ENCODE measurements around the gene WIPI1. TPM values are rescaled to one million over a fixed set of nuclear protein-coding genes. Genes with fewer than 3 reads are reported as not detected.

Gene WIPI1
- total RNA-seq, 4 donors from 2014 or later: 23.0 to 32.2 (median 25.5) TPM

DNA sequence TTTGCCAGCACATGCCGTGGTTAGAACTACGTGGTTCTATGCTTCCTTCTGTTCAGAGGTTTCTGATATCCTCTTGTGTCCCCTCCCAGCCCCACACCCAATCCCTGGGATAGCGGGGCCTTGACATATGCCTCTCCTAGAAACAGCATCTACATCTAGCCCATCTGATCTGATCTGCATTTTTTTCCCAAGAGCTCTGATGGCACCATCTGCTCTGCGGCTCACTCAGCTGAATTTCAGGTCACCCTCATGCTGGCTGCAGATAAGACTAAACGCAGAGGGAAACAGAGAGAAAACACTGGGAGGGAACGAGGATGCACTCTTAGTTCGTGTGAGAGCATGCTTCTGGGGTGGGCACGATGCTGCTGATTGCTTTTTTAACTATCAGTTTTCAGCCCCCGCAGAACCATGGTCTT is 10.7 kb downstream of the WIPI1 start:
- Histone ChIP-seq H3K27me3 (no peaks in the 10 kb centered on the region), H3K27ac (no peak overlapping the region), H3K4me3 (no peak overlapping the region), H3K36me3 (peaks cover 7 to 83% (median 13%) of the 10 kb centered on the region in 3 donors), H3K4me1 (peaks cover 0 to under 1% (median 0%) of the 10 kb centered on the region in 3 donors), H3K9me3 (no peaks in the 10 kb centered on the region)
- TF ChIP-seq, protein P1, sequence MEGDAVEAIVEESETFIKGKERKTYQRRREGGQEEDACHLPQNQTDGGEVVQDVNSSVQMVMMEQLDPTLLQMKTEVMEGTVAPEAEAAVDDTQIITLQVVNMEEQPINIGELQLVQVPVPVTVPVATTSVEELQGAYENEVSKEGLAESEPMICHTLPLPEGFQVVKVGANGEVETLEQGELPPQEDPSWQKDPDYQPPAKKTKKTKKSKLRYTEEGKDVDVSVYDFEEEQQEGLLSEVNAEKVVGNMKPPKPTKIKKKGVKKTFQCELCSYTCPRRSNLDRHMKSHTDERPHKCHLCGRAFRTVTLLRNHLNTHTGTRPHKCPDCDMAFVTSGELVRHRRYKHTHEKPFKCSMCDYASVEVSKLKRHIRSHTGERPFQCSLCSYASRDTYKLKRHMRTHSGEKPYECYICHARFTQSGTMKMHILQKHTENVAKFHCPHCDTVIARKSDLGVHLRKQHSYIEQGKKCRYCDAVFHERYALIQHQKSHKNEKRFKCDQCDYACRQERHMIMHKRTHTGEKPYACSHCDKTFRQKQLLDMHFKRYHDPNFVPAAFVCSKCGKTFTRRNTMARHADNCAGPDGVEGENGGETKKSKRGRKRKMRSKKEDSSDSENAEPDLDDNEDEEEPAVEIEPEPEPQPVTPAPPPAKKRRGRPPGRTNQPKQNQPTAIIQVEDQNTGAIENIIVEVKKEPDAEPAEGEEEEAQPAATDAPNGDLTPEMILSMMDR (IDR thresholded peaks at IDR 0.05): no peak
- TF ChIP-seq POLR2A (IDR thresholded peaks at IDR 0.05): no peak
- 87 to 91% methylated on average over 9 of the region's 9 CpGs for WGBS, 2 donors
- no peak for DNase-seq
- intact Hi-C loops (cut with DNase I): no loop called here

DNA sequence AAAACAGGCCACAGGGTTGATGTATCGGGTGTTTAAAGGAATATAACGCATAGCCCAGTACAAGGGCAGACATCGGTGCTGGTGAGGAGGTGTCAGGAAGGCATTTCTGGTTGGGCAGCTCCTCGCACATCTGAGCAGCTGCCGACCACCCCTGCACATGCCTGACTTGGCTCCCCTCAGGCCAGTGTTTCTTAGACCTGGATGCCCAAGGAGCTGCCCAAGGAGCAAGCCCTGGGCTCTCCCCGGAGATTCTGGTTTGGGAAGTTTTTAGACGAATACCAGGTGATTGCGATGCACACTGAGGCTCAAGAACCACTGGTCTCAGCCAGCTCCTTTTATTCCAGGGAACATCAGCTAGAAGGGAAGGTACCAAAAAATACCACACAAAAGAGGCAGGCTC is 11.6 kb downstream of the WIPI1 start:
- DNase-seq: no peak
- Histone ChIP-seq H3K27ac (no peak overlapping the region), H3K27me3 (no peaks in the 10 kb centered on the region), H3K9me3 (no peaks in the 10 kb centered on the region), H3K4me3 (no peak overlapping the region), H3K4me1 (peaks cover 0 to 10% (median 9%) of the 10 kb centered on the region in 3 donors), H3K36me3 (peaks cover 2 to 78% (median 13%) of the 10 kb centered on the region in 3 donors)
- WGBS, 2 donors: 80 to 100% methylated on average over 1 to 2 of the region's 8 CpGs
- TF ChIP-seq, protein P1 (IDR thresholded peaks at IDR 0.05): no peak
- no peak for TF ChIP-seq POLR2A (IDR thresholded peaks at IDR 0.05)
- intact Hi-C loops (cut with DNase I): no loop called here

DNA sequence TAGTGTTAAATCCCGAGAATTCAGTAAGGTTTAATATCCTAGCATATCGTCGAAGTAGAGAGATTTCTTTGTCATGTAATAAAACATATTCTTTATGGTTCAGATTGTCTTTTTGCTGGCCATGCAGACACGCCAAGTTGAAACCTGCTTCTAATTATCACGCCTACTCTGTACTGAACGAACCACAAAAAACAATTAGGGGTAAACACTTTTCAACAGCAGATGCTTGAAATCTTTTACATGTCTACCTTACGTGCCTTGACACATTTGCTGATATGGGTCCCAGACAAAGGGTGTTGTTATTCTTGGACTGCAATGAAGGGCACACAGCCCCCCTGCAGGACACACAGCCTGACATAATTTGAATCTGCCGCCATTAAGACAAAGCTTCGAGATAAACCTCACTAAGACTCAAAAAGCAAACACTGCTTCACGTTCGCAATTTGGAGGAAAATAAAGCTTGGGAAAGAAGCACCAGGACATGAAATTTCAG is 13.3 kb downstream of the WIPI1 start:
- TF ChIP-seq, protein P1 (IDR thresholded peaks at IDR 0.05): no peak
- TF ChIP-seq POLR2A (IDR thresholded peaks at IDR 0.05): no peak
- peaks cover 0 to 11% (median 9%) of the 10 kb centered on the region in 3 donors for H3K4me1 ChIP-seq
- peaks cover 0 to 61% (median 5%) of the 10 kb centered on the region in 3 donors for H3K36me3 ChIP-seq
- H3K27me3 ChIP-seq: no peaks in the 10 kb centered on the region
- H3K27ac ChIP-seq: no peak overlapping the region
- 64 to 81% methylated on average over 10 to 11 of the region's 11 CpGs for WGBS, 2 donors
- no peak for DNase-seq
- H3K4me3 ChIP-seq: no peak overlapping the region
- no peaks in the 10 kb centered on the region for H3K9me3 ChIP-seq
- intact Hi-C loops (cut with DNase I): no loop called here

DNA sequence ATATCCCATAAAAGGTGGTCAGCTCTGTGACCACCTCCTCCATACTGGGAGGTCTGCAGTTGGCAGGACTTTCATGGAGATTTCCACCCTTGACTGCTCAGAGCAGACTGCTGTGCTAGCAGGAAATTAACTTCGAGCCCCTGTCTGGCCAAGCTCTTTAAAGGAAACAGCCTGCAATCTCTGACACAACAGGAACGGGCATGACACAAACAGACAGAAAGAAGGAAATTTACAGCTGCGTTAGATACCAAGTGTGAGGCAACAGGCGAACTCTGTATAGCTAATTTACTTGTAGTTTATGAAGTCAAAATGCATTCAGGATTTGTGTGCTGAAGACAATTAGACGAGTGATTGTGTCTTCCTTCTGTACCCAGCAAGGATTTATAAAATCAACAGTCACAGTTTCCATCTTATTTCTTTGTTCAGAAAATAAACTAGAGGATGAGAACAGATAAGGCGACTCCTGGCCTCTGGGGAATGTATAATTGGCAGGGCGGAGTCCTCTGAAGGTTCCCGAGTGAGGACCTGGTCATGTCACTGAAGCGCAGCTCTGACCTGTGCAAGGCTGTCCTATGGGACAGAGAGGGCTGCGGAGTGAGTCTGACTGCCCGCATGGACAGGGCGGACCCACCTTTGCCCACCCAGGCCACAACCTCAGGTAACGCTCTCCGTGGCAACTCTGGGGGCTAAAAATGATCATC is 16.1 kb downstream of the WIPI1 start:
- Histone ChIP-seq H3K36me3 (peaks cover 0 to 33% (median 0%) of the 10 kb centered on the region in 3 donors), H3K27me3 (no peaks in the 10 kb centered on the region), H3K4me3 (no peak overlapping the region), H3K9me3 (no peaks in the 10 kb centered on the region), H3K4me1 (peaks cover 9 to 37% (median 14%) of the 10 kb centered on the region in 3 donors), H3K27ac (peak overlapping the region in 3 of 4 donors; percentile 6 to 47 (median 19))
- WGBS, 2 donors: 67 to 70% methylated on average over 14 of the region's 14 CpGs
- intact Hi-C loops (cut with DNase I): no loop called here
- TF ChIP-seq POLR2A (IDR thresholded peaks at IDR 0.05): no peak
- TF ChIP-seq, protein P1 (IDR thresholded peaks at IDR 0.05): no peak
- no peak for DNase-seq

DNA sequence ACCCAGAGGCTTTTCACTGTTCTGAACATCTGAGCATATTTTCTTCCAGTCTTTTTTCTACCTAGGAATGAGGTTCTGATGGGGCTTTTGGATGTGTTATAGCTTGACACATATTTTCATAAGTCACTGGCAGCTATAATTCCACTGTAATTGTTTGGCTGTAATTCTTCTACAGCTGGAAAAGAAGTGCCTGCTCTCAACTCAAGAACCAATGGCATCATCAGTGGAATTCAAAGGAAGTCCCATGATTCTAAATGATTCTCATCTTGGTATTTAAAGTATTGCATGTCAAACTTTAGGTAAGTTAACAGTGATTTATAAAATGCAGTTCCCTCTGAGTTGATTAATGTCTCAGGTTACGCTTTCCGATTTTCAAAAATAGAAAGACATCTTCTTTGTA is 16.8 kb downstream of the WIPI1 start:
- 72 to 91% methylated on average over 2 of the region's 2 CpGs for whole genome bisulfite sequencing, 2 donors
- H3K27ac ChIP-seq: peak overlapping the region in 2 of 4 donors; percentile 6 to 47
- peaks cover 0 to 32% (median 0%) of the 10 kb centered on the region in 3 donors for H3K36me3 ChIP-seq
- DNase-seq: no peak
- no peak overlapping the region for H3K4me3 ChIP-seq
- intact Hi-C loops (cut with DNase I): no loop called here
- no peak for TF ChIP-seq POLR2A (IDR thresholded peaks at IDR 0.05)
- TF ChIP-seq, protein P1 (IDR thresholded peaks at IDR 0.05): no peak
- H3K27me3 ChIP-seq: no peaks in the 10 kb centered on the region
- H3K9me3 ChIP-seq: no peaks in the 10 kb centered on the region
- peaks cover 14 to 43% (median 17%) of the 10 kb centered on the region in 3 donors for H3K4me1 ChIP-seq
